Activated CD4-positive, alpha-beta T cell treated with anti-CD3 and anti-CD28 coated beads, Interleukin-2, Interleukin-4, amounts not matched to agents 100 ng/mL and 50 ng/mL, durations not matched to agents 16 hours and 8 hours (primary cell): ENCODE results near the gene TIAM2.
"Not testable (repeated sequence)": the region's sequence is repeated elsewhere in the genome, so short reads cannot be mapped to it uniquely, and the experiment has no call there.

Experiments
- DNase-seq: peaks from one replicate; pipeline ENCODE4 v3.0.0-alpha.2; 2020; ENCODE audit warnings: low spot score

The TIAM2 gene

DNA sequence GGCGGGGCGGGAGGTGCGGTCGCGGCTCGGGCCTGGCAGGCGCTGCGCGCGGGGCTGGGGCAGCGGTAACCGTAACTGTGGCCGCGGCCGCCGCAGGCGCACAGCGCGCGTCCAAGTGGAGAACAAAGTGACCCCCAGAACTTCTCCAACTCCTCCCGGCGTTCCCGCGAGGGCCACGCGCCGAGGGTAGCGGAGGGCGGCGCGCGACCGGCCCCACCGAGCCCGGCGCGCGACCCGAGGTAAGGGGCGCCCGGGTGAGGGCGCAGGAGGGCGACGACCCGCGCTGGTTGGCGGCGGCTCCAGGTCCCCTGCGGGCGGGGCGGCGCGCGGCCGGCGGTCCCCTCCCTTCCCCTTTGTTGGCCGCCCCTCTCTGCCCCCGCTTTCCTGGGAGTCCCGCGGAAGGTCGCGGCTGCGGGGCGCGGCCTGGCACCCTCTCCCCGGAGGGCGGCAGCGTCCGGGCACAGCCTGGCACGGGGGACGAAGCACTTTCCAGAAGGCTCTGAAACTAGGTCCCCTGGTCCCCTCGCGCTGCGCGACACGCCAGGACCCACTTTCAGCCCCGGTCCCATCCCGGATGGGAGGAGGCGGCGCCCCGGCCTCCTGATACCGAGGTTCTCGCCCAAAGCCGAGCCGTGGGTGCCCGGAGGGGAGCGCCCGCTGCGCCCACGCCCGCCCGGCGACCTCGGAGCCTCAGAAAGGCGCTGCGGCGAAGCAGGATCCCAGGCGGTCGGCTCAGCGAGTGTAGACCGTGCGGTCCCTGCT lies at the start of gene TIAM2:
Gene TIAM2 (plus strand): TSS at position 62 of the 762 bp plus-strand sequence. CDS start 133,909 bp downstream, outside the sequence.
- DNase-seq: peak; percentile 27

DNA sequence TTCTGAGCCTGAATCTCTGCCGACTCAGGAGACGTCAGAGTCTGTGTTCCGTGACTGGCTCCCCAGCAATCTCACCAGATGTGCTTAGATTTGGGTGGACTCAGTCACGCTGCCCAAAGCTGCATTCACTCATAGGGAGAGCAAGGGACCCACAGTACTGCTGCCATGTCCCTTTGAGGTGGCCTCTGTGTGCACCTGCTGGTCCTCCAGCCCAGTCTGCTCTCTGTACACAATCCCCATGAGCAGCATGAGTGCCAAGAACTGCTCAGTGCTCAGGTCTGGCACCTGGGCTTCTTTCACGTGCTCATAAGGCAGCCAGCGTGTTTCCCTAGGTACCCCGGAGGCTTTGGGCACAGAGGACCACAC lies 44.2 kb upstream of the TIAM2 start:
- DNase-seq: no peak

DNA sequence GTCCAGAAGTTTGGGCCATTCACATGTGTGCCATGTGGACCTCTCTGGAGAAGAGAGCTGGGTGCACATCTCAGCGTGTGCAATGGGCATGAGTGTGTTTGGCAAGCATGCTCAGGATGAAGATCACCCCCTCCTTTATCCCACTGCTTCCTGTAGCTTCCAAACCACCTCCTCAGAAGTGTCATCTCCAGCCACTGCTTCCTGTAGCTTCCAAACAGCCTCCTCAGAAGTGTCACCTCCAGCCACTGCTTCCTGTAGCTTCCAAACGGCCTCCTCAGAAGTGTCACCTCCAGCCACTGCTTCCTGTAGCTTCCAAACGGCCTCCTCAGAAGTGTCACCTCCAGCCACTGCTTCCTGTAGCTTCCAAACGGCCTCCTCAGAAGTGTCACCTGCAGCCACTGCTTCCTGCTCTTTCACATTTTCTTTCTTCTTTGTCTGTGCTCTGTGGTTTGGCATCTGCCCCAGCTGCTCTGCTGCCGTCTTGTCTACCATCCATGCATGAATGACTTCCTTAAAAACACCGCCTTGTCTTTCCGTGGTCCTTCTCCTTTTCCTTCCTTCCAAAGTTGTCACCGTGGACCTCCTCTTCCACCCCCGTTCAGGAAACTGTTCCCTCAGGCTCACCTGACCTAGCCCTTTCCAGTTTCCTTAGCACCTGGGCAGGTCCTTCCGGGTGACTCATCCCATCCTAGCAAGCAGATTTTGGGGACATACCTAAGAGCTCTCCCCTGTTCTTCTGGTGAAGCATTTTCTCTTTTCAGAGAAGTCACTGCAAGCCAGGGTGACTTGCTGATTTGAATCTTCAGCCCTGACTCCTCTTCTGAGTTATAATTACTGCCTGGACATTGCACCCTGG lies 43.5 kb upstream of the TIAM2 start:
- DNase-seq: peak; percentile 31

DNA sequence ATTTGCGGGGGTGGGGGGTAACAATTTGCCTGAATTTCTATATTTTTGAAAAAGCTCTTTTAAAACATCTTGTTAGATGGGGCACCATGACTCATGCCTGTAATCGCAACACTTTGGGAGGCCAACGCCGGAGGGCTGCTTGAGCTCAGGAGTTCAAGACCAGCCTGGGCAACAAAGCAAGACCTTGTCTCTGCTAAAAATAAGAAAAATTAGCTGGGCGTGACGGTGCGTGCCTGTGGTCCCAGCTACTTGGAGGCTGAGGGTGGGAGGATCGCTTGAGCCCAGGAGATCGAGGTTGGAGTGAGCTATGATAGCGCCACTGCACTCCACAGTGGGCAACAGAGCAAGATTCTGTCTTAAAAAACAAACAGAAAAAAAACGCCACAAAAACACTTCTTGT lies 41.5 kb upstream of the TIAM2 start:
- no peak for DNase-seq

DNA sequence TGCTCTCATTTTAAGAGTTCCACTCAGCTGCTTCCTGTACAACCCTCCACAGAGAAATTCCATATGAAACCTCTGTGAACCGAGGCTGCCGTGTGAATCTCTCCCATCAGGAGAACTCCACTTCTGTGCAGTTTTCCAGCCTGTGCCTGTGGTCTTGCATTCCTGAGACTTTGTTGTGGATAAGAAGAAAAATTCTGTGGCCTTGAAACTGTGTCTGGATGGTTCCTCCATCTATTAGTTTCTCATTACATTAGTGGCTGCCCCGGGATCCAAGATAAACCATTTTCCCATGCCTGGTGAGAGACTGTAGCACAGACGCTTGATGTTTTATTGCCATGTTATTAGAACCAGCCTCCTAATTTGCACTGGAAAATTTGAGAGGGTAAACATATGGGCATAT lies 40.8 kb upstream of the TIAM2 start:
- no peak for DNase-seq

DNA sequence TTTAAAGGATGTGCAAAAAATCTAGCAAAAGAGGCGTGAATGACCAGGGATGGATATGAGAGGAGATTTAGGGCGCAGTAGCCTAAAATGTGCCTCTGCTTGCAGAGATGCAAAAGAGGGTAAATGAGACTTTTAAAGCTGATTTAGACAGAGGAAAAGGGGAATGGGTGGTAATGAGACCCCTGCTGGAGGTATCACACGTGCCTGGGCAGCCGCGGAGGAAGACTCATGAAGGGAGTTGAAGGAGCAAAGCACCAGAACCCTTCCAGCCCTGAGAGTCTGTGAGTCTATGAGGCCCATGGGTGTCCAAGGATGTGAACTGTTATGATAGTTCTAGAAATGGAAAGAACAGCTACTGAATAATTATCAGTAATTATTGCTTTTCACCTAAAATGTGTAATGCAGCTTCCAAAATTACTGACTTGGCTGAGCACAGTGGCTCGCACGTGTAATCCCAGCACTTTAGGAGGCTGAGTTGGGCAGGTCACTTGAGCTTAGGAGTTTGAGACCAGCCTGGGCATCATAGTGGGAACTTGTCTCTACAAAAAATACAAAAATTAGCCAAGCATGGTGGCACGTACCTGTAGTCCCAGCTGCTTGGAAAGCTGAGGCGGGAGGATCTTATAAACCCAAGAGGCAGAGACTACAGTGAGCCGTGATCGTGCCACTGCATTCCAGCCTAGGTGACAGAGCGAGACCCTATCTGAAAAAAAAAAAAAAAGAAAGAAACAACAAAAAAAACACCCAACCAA lies 38.2 kb upstream of the TIAM2 start:
- no peak for DNase-seq

DNA sequence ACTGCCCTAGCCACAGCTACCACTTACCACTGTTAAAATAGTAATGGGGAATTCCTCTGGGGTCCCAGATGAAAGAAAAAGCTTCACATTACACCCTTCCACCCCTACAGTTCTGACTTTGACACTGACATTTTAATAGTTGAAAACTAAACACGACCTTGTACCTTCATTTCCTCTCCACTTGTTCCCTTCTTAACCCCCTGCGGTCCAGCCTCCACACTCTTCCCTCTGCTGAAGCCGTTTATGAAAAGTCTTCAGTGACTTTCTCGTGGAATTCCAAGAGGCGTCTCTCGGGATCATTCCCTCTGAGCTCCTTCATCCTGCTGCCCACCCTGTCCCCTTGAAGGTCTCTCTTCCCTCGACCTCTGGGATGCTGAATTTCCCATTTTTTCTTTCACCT lies 36.6 kb upstream of the TIAM2 start:
- no peak for DNase-seq

DNA sequence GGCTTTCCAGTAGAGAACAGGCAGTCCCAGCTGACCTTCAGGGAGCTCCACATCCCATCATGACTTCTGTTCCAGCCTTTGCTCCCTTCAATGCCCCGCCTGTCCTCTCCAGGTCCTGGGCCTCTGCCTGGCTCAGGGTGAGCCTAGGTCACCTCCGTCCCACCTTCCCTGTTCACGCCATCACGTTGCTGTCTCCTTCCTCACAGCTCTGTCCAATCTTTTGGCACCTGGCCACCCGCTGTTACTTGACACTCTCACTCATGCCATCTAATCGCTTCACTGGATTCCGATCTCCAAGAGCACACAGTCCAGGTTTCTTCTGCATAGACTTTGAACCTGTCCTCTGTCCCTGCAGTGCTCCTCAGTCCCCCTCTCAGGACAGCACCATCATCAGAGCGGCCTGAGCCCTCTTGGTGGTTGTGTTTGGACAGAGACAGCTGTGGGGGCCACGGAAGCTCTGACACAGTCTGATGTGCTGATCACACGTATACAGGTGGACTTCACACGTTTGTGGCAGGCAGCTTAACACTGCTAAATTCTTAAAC lies 34.7 kb upstream of the TIAM2 start:
- DNase-seq: no peak

DNA sequence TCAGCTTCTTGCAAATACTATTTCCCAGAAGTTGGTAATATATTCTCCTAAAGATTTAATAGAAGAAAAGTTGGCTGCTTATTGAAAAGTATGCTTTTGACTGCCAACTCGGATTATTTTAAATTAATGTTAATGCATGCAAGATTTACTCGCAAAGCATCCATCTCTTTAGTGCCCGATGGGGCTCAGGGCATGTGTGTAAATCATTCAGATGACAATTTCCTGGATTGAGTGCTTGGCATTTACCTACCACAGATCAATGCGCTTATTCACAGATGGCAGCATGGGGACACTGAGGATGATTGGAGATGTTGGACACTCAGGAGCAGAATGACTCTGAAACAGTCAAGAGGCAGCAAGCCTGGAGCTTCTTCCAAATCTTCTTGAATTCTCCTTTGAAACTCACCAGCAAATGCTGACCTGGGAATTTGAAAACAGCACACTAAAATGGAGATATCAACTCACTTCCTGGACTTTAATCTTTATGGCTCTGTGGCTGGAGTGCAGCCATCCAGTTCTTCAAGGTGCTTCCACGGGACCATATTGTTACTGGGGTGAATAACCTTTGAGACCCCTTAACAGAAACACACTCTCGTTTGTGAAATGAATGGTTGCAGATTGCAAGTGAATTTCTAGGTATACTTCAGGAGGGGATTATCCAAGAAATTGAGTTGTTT lies 34.1 kb upstream of the TIAM2 start:
- DNase-seq: no peak

DNA sequence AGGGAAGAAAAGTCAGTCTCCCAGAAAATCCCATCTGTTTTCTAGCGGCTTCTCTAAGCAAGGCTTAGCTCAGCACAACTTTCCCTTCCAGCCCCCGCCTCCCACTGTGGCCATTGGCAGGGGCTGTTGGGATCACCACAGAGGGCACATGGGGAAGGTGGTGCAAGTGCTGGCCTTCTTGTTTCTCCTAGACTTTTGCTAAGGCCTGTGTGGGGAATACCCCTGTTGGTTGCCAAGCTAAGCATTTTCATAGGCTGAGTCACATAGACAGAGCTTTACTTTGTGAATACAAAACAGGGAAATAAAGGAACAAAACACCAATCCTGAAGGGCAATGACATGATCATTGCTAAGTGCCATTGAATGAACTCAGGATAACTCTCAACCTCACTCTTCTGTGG lies 32.4 kb upstream of the TIAM2 start:
- no peak for DNase-seq

DNA sequence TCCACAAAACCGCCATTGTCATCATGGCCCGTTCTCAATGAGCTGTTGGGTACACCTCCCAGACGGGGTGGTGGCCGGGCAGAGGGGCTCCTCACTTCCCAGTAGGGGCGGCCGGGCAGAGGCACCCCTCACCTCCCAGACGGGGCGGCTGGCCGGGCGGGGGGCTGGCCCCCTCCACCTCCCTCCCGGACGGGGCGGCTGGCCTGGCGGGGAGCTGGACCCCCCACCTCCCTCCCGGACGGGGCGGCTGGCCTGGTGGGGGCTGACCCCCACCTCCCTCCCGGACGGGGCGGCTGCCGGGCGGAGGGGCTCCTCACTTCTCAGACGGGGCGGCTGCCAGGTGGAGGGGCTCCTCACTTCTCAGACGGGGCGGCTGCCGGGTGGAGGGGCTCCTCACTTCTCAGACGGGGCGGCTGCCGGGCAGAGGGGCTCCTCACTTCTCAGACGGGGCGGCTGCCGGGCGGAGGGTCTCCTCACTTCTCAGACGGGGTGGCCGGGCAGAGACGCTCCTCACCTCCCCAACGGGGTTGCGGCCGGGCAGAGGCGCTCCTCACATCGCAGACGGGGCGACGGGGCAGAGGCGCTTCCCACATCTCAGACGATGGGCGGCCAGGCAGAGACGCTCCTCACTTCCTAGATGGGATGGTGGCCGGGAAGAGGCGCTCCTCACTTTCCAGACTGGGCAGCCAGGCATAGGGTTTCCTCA lies 28.9 kb upstream of the TIAM2 start:
- DNase-seq: not testable (repeated sequence)

DNA sequence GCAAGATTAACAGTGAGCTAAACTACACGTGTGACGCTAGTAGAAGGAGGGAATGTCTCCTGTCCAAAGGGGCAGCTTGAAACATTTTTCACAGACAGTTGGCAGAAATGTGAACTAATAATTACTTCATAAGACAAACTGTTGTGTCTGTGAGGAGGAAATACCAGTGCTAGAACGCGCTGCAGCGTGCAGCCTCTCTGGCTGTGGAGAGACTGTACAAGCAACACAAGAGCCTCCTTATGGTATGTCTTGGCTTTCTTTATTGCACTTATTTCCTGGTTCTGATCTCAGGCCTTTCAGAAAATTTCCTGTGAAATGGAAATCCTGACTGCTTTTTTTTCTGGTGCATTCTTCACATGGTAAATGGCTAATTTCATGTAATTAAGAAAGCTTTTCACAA lies 25.3 kb upstream of the TIAM2 start:
- no peak for DNase-seq

DNA sequence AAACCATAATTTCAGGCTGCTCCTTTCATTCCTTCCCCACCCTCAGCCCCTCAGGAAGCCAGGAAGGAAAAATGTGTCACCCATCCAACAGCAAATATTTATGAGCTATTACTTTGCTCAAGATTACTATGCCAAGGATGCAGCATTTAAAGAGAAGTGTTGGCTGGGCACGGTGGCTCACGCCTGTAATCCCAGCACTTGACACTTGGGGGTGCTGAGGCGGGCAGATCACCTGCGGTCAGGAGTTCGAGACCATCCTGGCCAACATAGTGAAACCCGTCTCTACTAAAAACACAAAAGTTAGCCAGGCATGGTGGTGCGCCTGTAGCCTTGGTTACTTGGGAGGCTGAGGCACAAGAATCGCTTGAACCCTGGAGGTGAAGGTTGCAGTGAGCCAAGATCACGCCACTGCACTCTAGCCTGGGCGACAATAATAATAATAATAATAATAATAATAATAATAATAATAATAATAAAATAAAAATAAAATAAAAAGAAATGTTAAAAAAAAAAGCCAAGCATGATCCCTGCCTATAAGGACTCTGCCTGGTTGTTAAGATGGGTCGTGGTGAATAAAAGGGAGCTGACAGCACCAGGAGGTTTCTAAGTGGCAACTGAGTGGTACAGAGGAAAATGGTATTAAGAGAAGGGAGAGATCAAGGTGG lies 20.5 kb upstream of the TIAM2 start:
- no peak for DNase-seq

DNA sequence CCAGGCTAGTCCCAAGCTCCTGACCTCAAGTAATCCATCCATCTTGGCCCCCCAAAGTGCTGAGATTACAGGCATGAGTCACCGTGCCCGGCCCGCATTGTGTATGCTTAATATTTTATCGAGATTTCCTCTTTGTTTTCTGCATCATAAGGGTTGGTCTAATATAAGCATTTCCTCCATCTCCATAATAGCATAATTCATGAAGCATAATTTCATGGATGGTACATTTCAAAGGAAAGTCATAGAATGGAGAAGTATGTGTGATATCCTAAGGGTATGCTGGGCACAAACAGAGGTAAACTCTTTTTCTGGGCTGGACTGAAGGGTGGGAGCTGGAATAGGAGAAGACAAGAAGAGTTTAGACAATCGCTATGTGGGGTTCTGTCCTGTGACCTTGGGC lies 17.5 kb upstream of the TIAM2 start:
- no peak for DNase-seq

DNA sequence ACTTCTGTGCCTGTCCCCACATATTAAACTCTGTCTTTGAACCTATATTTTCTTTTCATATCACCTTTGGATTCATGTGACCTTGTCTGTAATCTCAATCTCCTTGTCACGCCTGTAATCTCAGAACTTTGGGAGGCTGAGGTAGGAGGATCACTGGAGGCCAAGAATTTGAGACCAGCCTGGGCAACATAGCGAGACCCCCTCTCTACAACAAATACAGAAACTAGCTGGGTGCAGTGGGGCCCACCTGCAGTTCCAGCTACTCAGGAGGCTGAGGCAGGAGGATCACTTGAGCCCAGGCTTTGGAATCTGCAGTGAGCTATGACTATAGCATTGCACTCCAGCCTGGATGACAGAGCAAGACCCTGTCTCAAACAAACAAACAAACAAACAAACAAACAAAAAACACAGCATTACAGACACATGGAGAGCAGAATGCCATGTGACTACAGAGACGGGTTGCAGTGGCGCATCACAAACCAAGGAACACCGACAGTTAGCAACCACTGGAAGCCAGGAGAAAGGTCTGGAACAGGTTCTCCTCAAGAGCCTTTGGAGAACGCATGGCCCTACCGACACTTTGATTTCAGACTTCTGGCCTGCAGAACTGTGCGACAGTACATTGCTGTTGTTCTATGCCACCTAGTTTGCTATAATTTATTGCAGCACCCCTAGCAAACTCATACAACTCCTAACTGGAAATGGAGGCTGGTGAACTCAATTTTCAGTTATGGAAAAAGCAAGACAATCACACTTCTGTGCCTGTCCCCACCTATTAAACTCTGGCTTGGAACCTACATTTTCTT lies 14.6 kb upstream of the TIAM2 start:
- no peak for DNase-seq

DNA sequence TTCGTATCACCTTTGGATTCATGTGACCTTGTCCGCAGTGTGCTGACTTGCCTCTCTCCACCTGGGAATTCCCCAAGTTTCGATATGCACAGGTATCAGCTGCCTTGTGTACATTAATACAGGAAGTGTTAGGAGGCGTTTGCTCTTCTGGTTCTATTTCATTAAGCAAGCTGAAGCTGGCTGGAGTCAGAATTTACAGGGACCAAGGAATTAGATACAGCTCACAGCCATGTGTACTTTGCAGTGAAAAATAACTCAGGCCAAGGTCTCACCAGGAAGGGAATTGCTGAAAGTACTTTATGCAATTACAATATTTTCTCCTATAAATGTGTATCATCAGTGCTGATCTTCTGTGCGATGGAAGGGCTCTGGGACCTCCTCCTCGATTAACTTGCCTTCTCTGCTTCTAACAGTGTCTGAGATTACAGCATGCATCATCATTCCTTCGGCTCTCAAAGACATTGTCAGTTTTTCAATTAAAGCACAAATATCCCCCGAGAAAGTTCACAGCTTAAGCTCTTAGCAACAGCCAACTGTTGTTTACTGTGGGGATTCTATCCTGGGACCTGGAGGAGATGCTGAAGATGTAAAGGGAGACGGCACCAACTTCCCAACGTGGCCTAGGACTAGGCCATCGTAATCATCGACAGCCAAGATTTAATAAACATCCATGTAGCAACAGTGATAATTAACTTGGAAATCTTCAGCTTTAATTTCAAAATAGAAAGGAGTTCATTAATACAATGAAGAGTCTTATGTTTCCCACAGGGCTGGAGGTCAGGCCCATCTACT lies 13.8 kb upstream of the TIAM2 start:
- peak; percentile 40 for DNase-seq

DNA sequence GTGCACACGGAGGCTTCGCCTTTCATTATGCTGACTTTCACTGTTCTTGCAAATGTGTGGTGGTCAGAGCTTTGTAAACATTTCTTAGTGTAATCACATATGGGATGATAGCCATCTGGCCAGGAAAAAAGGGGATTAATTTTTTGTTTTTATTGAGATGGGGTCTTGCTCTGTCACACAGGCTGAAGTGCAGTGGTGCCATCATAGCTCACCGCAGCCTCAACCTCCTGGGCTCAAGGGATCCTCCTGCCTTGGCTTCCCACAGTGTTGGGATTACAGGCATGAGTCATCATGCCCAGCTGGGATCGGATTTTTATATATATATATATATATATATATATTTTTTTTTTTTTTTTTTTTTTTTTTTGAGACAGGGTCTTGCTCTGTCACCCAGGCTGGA lies 11.0 kb upstream of the TIAM2 start:
- DNase-seq: no peak

DNA sequence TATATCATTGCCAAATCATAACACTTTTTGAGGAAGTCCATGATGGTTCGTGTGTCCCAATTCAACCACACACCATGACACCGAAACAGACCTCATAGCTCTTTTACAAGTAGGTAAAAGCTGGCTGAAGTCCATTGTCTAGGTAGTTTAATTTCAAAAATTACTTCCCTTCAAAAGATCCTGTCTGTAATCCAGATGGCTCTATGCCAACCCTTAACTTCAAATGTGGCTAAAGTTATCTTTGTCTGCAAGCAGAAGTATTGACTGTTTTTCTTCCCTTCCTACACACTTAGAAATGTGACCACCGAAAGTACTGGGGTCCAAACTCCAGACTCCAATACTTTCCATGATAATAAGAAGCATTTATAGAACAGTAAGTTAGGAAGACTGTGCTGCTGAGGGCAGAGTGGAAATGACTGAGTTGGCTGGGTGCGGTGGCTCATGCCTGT lies 8.3 kb upstream of the TIAM2 start:
- no peak for DNase-seq

DNA sequence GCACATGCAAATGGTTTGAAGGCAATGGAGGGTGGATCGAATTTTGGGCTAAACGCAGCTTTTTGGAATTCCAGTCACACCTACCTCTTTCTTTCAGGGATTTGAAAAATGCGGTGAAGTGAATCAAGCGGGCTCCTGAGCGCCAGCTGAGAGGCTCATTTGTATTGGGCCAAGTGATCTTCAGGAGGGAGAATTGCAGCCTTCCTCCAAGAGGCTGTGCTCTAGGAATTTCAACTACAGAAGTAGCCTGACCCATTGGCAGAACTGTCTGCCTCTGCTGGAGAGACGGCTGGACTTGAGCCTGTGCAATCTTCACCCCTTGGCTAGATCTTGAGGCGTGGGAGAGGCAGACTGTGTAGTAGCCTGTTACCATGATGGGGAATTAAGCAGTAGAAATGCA lies 5.7 kb upstream of the TIAM2 start:
- no peak for DNase-seq
